H1 (cell line): ENCODE data around the gene MAP3K1. TPM values are rescaled to one million over a fixed set of nuclear protein-coding genes. Genes with fewer than 3 reads are reported as not detected.

ENCODE experiments used
- BACH1 ChIP-seq: IDR thresholded peaks from 2 replicates; pipeline ENCODE4 v1.6.1; 2012; ENCODE audit warnings: low read length, improper control_type of control experiment
- polyA plus RNA-seq, 7 experiments: library from polyadenylated mRNA; depleted of rRNA in 3 of 7; stranded (reverse) in 5 of 7; unstranded in 2 of 7; fragments of >200 nt in 5 of 7; fragments of 200-250 nt in 2 of 7; gene quantifications; 1 replicate in 5 of 7; 2 replicates in 1 of 7; 4 replicates in 1 of 7; pipeline versions ENCODE4 v1.2.1 to v1.2.3, GENCODE V29; 2011 to 2013; ENCODE audit warnings: missing spikeins in 2 of 7, mixed read lengths in 2 of 7
- total RNA-seq: library from RNA; stranded (reverse); fragmentation: NEBNext Ultra II Directional; extraction: Animal tissue kit (Norgen Biotek cat#: 25700); gene quantifications from 2 replicates; pipeline ENCODE4 v1.2.1, GENCODE V29; 2021

Gene MAP3K1
- total and polyA plus RNA-seq, 2 of the 8 experiments (the other 6 are each of a cell fraction or from before 2014, with no cell fraction given): 3.9 to 11.8 TPM

DNA sequence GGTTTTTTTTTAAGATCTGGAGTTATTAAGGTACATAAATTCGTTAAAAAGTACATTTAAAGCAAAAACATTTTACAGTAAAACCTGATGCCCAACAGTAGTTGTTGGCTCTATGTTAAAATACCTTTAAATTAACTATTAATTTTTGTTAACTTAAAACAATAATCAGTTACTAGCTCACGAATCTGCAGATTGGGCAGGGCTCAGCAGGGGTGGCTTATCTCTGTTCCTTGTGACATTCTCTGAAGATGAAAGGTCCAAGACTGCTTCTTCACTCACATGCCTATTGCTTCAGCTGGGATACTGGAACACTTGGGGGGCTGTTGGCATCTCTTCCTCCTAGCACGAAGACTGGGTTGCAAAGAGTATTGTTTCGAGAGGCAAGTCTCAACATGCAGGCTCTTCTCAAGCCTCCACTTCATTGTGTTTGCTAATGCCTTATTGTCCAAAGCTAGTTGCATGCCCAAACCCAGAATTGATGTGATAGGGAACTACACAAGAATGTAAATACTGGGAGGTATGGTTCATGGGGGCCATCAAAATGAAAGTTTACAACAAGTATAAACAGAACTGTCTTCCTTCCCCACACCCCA lies 46.6 kb downstream of the MAP3K1 start (continued):
- TF ChIP-seq BACH1: no peak
